Measurements from ENCODE around the gene ZNF638.
A peak's percentile ranks its signal among the peaks of the same experiment; 100 is the strongest.

ZNF638 gene

DNA sequence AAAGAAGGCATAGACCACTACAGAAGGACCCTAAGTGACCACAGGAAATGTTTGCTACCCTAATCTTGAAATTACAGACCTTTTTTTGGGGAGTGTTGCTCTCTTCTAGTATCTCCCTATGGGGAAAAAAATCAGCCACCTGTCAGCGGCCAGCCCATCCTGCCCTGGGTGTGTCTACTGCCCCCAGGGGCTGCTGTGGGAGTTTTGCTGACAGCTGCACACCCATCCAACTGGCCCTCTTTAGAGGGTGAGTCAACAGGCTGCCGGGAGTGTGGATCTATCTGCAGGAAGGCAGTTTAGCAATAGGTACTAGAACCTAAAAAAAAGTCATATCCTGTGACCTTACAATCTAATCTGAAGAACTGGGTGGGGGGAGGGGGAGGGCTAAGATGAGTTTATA lies 121.0 kb downstream of the ZNF638 start:
- H3K4me3 ChIP-seq (ENCODE audit: low read depth, low read length, poor library complexity, severe bottlenecking) = no peak overlapping the region
- H3K27ac ChIP-seq (ENCODE audit: low read depth, low read length, poor library complexity, severe bottlenecking) = no peak overlapping the region
- no peaks in the 10 kb centered on the region for H4K20me1 ChIP-seq (ENCODE audit: insufficient read depth, low read length)
- H3K4me1 ChIP-seq (ENCODE audit: insufficient read depth, low read length, severe bottlenecking) = no peaks in the 10 kb centered on the region
- no peaks in the 10 kb centered on the region for H3K27me3 ChIP-seq (ENCODE audit: insufficient read depth, low read length)
- no peak overlapping the region for H2AFZ ChIP-seq (ENCODE audit: low read length)
- H3K4me2 ChIP-seq (ENCODE audit: low read length) = no peak overlapping the region
- no peaks in the 10 kb centered on the region for H3F3A ChIP-seq (ENCODE audit: insufficient read depth, low read length)
- no peaks in the 10 kb centered on the region for H3K9me3 ChIP-seq (ENCODE audit: low read length)
- TF ChIP-seq, protein P1, sequence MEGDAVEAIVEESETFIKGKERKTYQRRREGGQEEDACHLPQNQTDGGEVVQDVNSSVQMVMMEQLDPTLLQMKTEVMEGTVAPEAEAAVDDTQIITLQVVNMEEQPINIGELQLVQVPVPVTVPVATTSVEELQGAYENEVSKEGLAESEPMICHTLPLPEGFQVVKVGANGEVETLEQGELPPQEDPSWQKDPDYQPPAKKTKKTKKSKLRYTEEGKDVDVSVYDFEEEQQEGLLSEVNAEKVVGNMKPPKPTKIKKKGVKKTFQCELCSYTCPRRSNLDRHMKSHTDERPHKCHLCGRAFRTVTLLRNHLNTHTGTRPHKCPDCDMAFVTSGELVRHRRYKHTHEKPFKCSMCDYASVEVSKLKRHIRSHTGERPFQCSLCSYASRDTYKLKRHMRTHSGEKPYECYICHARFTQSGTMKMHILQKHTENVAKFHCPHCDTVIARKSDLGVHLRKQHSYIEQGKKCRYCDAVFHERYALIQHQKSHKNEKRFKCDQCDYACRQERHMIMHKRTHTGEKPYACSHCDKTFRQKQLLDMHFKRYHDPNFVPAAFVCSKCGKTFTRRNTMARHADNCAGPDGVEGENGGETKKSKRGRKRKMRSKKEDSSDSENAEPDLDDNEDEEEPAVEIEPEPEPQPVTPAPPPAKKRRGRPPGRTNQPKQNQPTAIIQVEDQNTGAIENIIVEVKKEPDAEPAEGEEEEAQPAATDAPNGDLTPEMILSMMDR (IDR thresholded peaks at IDR 0.05; ENCODE audit: low read length) = peak; percentile 17; the same call in 1 of the 2 replicates
- TF ChIP-seq EZH2 (IDR thresholded peaks at IDR 0.05; ENCODE audit: borderline replicate concordance, low read length) = no peak
- no peaks in the 10 kb centered on the region for H3K36me3 ChIP-seq (ENCODE audit: insufficient read depth, low read length)
- H3K9me2 ChIP-seq (ENCODE audit: low read depth, low read length) = no peaks in the 10 kb centered on the region
- no peak overlapping the region for H3K9ac ChIP-seq (ENCODE audit: low read length)
- H3K79me2 ChIP-seq (ENCODE audit: insufficient read depth, low read length) = no peaks in the 10 kb centered on the region

DNA sequence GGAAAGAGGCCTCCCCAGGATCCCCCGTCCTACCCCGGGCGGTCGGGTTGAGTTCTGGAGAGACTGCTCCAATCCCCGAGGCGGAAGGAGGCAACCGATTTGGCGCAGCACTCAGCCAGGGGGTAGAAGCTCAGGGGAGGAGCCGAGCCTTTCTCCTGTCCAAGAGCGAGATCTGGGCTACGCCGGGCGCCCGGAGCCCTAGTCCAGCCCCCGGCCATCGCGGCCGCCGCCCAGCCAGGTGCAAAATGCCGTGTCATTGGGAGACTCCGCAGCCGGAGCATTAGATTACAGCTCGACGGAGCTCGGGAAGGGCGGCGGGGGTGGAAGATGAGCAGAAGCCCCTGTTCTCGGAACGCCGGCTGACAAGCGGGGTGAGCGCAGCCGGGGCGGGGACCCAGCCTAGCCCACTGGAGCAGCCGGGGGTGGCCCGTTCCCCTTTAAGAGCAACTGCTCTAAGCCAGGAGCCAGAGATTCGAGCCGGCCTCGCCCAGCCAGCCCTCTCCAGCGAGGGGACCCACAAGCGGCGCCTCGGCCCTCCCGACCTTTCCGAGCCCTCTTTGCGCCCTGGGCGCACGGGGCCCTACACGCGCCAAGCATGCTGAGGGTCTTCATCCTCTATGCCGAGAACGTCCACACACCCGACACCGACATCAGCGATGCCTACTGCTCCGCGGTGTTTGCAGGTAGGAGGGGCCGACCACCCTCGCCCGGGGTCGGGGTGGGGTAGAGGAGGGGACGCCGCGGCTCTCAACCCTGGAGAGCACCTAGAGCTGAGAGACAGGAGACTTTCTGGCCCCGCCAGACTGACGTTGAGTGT lies 122.0 kb downstream of the ZNF638 start, which contains the start of gene DYSF:
Gene DYSF (plus strand): TSS at position 158 of the 817 bp plus-strand sequence.
- H3F3A ChIP-seq (ENCODE audit: insufficient read depth, low read length) = no peaks in the 10 kb centered on the region
- H3K79me2 ChIP-seq (ENCODE audit: insufficient read depth, low read length) = no peaks in the 10 kb centered on the region
- H3K4me1 ChIP-seq (ENCODE audit: insufficient read depth, low read length, severe bottlenecking) = no peaks in the 10 kb centered on the region
- no peak within 1 kb of the TSS for H3K4me3 ChIP-seq (ENCODE audit: low read depth, low read length, poor library complexity, severe bottlenecking)
- H4K20me1 ChIP-seq (ENCODE audit: insufficient read depth, low read length) = no peaks in the 10 kb centered on the region
- no peaks in the 10 kb centered on the region for H3K27me3 ChIP-seq (ENCODE audit: insufficient read depth, low read length)
- TF ChIP-seq, protein P1 (IDR thresholded peaks at IDR 0.05; ENCODE audit: low read length) = no peak
- TF ChIP-seq EZH2 (IDR thresholded peaks at IDR 0.05; ENCODE audit: borderline replicate concordance, low read length) = no peak
- no peak within 1 kb of the TSS for H3K4me2 ChIP-seq (ENCODE audit: low read length)
- H3K36me3 ChIP-seq (ENCODE audit: insufficient read depth, low read length) = no peaks in the 10 kb centered on the region
- H3K9me2 ChIP-seq (ENCODE audit: low read depth, low read length) = no peaks in the 10 kb centered on the region
- no peaks in the 10 kb centered on the region for H3K9me3 ChIP-seq (ENCODE audit: low read length)
- no peak within 1 kb of the TSS for H3K27ac ChIP-seq (ENCODE audit: low read depth, low read length, poor library complexity, severe bottlenecking)
- H2AFZ ChIP-seq (ENCODE audit: low read length) = no peak within 1 kb of the TSS
- no peak within 1 kb of the TSS for H3K9ac ChIP-seq (ENCODE audit: low read length)

DNA sequence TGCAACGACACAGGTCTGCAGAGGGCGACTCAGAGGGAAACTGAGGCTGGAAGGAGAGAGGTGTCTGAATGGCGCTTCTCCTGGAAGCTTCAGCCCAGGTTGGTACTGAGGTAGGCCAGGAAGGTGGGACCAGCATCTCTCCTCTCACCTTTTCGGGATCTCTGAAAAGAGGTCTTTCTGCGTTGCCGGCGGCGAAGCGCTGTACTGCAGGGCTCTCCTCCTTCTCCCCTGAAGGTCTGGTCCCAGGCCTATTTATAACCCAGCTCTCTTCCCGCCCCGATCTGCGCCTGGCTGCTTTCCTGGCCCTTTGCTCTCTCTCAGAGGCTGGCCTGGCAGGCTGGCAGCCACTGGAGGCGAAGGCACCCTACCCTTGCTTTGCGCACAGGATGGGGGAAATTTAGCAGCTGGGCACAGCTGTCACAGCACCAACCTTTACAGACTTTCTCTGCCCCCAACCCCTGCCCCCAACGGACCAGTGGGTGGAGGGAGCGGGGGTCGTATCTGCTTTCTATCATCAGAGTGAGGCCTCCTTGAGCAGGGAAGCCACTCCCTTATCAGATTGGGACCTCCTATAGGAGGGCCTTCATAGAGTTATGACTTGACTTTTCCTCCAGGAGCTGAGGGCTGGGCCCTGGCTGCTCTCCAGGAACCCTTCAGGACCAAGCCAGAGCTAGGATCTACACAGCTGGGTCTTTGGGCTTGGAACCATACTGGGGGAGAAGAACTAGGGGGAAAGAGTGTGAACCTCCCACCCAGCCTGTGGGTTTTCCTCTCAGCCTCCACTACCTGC lies 122.8 kb downstream of the ZNF638 start:
- Histone ChIP-seq H3K36me3 (ENCODE audit: insufficient read depth, low read length) (no peaks in the 10 kb centered on the region), H3K9ac (ENCODE audit: low read length) (no peak overlapping the region), H2AFZ (ENCODE audit: low read length) (no peak overlapping the region), H3K79me2 (ENCODE audit: insufficient read depth, low read length) (no peaks in the 10 kb centered on the region), H4K20me1 (ENCODE audit: insufficient read depth, low read length) (no peaks in the 10 kb centered on the region), H3K4me1 (ENCODE audit: insufficient read depth, low read length, severe bottlenecking) (no peaks in the 10 kb centered on the region), H3K4me3 (ENCODE audit: low read depth, low read length, poor library complexity, severe bottlenecking) (no peak overlapping the region), H3K27ac (ENCODE audit: low read depth, low read length, poor library complexity, severe bottlenecking) (no peak overlapping the region), H3F3A (ENCODE audit: insufficient read depth, low read length) (no peaks in the 10 kb centered on the region), H3K4me2 (ENCODE audit: low read length) (no peak overlapping the region), H3K27me3 (ENCODE audit: insufficient read depth, low read length) (no peaks in the 10 kb centered on the region), H3K9me2 (ENCODE audit: low read depth, low read length) (no peaks in the 10 kb centered on the region), H3K9me3 (ENCODE audit: low read length) (no peaks in the 10 kb centered on the region)
- TF ChIP-seq, protein P1 (IDR thresholded peaks at IDR 0.05; ENCODE audit: low read length) = no peak
- TF ChIP-seq EZH2 (IDR thresholded peaks at IDR 0.05; ENCODE audit: borderline replicate concordance, low read length) = no peak

Measured in OCI-LY1 (cell line).